ENCODE results near the gene C20orf141.

DNA sequence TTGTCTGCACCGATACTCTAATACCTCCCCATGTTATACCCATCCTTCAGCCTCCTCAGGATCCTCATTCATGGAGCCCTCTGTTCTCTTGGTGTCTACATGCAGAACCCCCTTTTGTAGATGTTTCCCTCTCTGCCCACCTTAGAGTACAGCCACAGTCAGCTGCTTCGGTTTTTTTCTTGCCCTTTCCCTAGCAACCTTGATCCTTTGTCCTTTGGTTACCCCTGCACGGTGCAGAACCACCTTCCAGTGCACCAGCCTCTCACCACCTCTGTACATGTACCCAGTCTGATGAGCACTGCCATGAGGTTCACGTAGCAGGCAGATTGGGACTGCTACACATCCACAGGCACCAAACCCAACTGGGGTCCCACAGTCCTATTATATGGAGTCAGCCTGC is 33.0 kb downstream of the C20orf141 start:
- TF ChIP-seq EP300 (IDR thresholded peaks at IDR 0.05) (no peak), POLR2A (IDR thresholded peaks at IDR 0.05) (no peak)
- TF ChIP-seq, protein P1, sequence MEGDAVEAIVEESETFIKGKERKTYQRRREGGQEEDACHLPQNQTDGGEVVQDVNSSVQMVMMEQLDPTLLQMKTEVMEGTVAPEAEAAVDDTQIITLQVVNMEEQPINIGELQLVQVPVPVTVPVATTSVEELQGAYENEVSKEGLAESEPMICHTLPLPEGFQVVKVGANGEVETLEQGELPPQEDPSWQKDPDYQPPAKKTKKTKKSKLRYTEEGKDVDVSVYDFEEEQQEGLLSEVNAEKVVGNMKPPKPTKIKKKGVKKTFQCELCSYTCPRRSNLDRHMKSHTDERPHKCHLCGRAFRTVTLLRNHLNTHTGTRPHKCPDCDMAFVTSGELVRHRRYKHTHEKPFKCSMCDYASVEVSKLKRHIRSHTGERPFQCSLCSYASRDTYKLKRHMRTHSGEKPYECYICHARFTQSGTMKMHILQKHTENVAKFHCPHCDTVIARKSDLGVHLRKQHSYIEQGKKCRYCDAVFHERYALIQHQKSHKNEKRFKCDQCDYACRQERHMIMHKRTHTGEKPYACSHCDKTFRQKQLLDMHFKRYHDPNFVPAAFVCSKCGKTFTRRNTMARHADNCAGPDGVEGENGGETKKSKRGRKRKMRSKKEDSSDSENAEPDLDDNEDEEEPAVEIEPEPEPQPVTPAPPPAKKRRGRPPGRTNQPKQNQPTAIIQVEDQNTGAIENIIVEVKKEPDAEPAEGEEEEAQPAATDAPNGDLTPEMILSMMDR (IDR thresholded peaks at IDR 0.05) = no peak
